Stimulated activated CD4-positive, alpha-beta T cell treated with anti-CD3 and anti-CD28 coated beads, TNF-alpha, amount 100 ng/mL, for 24 hours (primary cell): ENCODE data around the gene HDGFL2.

Experiments
- DNase-seq, 3 experiments: peaks; one replicate each; pipeline ENCODE4 v3.0.0-alpha.2; 2020; ENCODE audit warnings: low read depth in 3 of 3

Gene HDGFL2

DNA sequence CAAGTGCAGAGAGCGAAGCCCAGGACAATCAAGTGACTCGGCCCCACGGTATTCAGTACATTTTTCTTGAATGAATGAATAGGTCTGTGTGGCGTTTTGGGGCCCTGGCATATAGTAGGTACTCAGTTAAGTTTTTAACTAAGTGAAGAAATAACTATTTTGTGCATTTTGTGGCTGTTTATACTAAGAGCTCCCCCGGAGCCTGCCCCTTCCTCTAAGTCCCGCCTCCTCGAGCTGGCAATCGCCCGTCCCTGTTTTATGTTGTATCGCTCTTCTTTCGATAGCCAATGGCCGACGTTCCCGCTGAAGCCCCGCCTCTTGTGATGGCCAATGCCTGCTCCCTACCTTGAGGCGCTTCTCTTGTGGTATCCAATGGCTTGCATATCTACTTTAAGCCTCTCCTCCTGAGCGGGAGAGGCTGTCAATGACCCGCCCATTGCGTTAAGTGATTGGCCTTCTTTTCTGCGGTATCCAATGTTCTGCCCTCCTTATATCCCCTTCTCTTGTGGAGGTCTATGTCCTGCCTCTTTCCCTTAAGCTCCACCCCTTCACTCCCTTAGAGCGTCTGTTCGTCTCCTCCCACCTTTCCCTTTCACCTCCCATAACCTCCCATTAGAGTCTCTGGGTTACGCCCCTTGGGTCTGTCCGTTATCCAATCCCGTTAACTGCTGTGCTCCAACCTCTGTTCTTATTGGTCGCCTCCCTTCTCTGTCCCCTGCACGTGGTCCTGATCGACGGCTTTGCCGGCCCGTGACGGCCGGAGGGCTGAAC is 509 bp upstream of the HDGFL2 start:
- peak; percentile 92 to 97 (median 96) for DNase-seq

- no peak for DNase-seq
Observed at GRCh38 chr19:4473011-4473762, 1.1 kb downstream of the HDGFL2 start.

DNA sequence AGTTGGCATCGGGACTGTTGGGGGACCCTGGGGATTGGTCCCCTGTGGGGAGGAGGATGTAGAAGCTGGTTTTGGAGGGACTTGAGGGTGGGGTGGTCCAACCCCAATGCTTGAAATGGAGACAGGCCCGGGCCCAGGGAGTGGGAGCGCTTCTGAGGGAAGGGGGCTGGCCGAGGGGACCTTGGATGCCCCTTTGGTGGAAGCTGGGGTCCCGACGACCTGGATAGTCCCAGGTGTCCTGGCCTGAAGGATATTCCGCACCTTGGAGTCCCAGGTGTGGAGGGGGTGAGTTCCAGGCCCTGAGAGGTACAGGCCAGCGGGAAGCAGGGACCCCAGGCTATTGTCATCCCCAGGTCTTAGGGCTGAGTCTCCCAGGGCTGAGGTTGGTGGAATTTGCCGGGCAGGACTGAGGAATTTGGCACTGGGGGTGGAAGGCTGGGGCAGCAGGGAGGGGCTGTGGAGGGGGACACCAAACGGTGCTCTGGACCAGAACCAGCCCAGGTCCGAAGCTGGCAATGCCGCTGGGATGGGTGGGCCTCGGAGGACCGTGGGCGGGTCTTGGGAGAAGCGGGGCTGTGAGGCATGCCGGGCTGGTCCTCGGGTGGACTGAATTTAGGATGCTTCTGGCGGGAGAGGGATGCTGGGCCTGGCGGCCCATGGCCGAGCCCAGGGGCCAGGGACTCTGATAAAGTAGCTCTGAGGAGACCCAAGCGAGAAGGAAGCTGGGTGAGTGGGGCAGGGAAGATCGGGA is 1.8 kb downstream of the HDGFL2 start:
- no peak for DNase-seq

DNA sequence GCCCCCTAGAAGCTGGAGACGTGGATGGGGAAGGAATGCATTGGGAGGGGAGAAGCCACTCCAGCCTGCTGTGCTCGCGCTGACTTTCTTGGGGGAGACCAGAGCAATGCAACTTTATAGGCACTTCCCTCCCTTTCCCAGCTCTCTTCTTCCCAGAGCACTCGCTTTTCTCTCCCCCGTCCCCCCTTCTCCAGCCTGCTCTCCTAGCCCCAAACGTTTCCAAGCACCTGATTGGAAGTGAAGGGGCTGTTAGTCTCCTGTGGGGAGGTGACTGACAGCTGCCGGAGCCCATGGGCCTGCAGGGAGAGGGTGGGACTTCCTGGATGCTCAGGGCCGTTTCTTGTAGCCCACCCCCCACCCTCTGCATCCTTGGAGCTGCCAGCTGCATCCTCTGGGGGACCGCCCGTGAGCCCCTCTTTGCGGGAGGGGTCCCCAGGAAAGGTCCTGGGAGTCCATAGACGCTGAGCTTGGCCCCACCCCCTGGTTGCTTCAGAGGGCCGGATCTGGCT is 2.5 kb downstream of the HDGFL2 start:
- DNase-seq = peak in 1 of 3 experiments; percentile 13

DNA sequence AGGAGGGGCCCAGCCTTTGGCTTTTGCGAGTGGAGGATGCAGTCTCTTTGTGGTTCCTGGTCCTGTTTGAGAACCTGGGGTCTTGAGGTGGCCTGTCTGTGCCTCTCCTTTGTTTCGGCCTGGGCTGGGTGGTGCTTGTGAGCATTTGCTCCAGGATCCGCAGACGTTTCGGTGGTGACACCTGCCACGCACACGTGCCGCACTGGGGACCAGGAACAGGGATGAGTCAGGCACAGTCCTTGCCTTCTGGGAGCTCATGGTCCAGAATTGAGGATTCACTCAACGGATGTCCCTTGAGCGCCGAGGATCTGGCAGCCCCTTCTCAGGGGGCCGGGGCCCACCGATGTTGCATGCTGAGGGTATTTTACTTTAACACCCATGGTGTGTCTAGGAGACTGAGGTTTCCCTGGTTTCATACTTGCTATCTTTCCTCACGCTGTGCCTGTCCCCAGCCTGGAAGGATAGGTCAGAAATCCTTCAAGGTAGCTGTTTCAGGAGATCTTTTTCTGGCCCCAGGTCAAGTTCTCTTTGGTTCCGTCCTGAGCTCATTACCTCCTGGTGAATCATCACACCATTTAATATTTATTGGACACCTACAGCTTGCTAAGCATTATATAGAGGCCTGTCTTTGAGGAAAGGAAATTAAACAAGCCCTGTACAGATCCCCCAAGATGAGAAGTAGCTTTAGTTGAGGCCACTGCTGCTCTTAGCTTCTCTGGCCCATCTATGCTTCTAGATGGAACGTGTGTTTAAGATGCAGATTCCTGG is 5.1 kb downstream of the HDGFL2 start:
- DNase-seq = no peak

- DNase-seq = no peak
Observed at GRCh38 chr19:4482721-4483364, 10.7 kb downstream of the HDGFL2 start.

GRCh38 chr19:4483385-4483784 is 11.3 kb downstream of the HDGFL2 start:
- no peak for DNase-seq

GRCh38 chr19:4487572-4487971 is 15.5 kb downstream of the HDGFL2 start:
- DNase-seq = no peak

DNA sequence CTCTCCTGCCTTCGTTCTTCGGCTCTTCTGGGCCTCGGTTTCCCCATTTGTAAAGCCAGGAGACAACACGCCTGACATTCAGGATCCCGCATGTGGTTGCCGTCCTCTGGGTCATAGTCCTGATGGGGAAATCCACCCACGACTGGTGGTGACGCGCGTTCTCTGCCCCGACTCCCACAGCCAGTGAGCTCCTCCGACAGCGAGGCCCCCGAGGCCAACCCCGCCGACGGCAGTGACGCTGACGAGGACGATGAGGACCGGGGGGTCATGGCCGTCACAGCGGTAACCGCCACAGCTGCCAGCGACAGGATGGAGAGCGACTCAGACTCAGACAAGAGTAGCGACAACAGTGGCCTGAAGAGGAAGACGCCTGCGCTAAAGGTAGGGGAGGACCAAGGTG is 16.4 kb downstream of the HDGFL2 start:
- DNase-seq = no peak

DNA sequence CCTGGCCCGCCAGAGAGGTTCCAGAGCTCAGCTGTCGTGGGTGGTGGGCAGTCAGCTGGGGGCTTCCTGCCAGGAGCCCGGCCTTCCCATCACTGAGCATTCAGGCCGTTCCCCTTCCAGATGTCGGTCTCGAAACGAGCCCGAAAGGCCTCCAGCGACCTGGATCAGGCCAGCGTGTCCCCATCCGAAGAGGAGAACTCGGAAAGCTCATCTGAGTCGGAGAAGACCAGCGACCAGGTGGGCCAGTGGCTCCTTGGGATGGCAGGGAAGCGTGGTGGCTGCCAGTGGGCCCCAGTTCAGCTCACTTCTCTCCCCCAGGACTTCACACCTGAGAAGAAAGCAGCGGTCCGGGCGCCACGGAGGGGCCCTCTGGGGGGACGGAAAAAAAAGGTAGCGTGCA is 19.3 kb downstream of the HDGFL2 start:
- no peak for DNase-seq

- DNase-seq = no peak
Observed at GRCh38 chr19:4492337-4493103, 20.4 kb downstream of the HDGFL2 start.

DNA sequence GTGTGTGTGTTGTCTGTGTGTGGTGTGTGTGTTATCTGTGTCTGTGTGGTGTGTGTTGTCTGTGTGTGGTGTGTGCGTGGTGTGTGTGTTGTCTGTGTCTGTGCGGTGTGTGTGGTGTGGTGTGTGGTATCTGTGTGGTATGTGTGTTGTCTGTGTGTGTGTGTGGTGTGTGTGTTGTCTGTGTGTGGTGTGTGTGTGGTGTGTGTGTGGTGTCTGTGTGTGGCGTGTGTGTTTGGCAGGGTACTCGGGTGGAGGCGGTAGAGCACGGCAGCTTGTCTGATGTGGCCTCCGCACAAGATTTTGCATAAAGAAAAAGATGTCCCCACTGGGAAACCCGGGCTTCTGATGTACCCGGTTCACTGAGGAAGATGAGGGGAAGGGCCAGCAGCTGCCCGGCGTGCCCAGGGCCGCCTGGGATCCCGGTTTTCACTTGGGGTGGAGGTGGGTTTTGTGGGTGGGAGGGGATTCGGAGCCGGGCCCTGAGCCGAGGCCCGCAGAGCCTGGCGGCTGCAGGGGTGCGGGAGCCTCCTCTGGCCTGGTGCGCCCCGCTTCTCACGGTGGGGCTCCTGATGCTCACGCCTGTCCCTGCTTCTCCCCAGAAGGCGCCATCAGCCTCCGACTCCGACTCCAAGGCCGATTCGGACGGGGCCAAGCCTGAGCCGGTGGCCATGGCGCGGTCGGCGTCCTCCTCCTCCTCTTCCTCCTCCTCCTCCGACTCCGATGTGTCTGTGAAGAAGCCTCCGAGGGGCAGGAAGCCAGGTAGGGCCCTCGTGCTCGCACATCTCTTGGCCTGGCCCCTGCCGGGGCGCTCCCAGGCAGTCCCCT is 21.2 kb downstream of the HDGFL2 start:
- DNase-seq = no peak

- no peak for DNase-seq
Observed at GRCh38 chr19:4493929-4494690, 22.0 kb downstream of the HDGFL2 start.

GRCh38 chr19:4494691-4495064 is 22.6 kb downstream of the HDGFL2 start:
- no peak for DNase-seq

DNA sequence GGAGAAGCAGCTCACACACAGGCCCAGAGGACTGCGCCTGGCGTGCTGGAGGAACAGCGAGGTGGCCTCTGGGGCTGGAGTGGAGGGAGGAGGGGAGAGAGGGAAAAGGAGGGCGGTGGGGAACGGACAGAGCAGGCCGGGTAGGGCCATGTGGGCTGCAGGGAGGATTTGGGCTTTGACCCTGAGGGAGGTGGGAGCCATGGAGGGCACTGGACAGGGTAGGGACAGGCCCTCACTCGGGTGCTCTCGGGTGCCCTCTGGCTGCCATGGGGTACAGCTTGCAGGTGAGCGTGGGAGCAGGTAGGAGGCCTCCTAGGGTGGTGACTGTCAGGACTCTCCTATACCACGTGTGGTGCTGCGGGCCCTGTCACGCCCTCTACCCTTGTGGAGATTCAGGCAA is 23.4 kb downstream of the HDGFL2 start:
- no peak for DNase-seq

GRCh38 chr19:4496304-4496703 is 24.2 kb downstream of the HDGFL2 start:
- DNase-seq = no peak

GRCh38 chr19:4497770-4498389 is 25.8 kb downstream of the HDGFL2 start:
- no peak for DNase-seq

GRCh38 chr19:4498694-4499093 is 26.6 kb downstream of the HDGFL2 start:
- DNase-seq = no peak
